GM23248 (cell line): ENCODE data around the gene ODF2. TPM values are rescaled to one million over a fixed set of nuclear protein-coding genes. Genes with fewer than 3 reads are reported as not detected.
A peak's percentile ranks its signal among the peaks of the same experiment; 100 is the strongest.

ENCODE experiments used
- DNase-seq: peaks from one replicate; pipeline ENCODE4 v3.0.0-alpha.2; 2015
- H2AFZ ChIP-seq: fragments of 200-600 bp; sonication (generic); 2 replicates; pipeline ENCODE4 v1.6.1; 2016; ENCODE audit warnings: antibody characterized with exemption
- H3F3A ChIP-seq: fragments of 200-600 bp; sonication (generic); 2 replicates; pipeline ENCODE4 v1.6.1; 2016; ENCODE audit warnings: mild to moderate bottlenecking, antibody characterized with exemption, mixed run types; ENCODE audit not compliant: insufficient read depth
- H3K27ac ChIP-seq: fragments of 200-600 bp; sonication (generic); 2 replicates; pipeline ENCODE4 v1.5.1; 2016; ENCODE audit warnings: mild to moderate bottlenecking
- H3K27me3 ChIP-seq: fragments of 200-600 bp; sonication (generic); replicated peaks from 2 replicates; pipeline ENCODE4 v1.6.1; 2016; ENCODE audit warnings: mild to moderate bottlenecking; ENCODE audit not compliant: insufficient read depth
- H3K36me3 ChIP-seq: fragments of 200-600 bp; sonication (generic); 2 replicates; pipeline ENCODE4 v1.6.1; 2016; ENCODE audit warnings: low read depth, mild to moderate bottlenecking
- H3K4me1 ChIP-seq: fragments of 200-600 bp; sonication (generic); 2 replicates; pipeline ENCODE4 v1.6.1; 2016; ENCODE audit warnings: mild to moderate bottlenecking; ENCODE audit not compliant: insufficient read depth
- H3K4me2 ChIP-seq: fragments of 200-600 bp; sonication (generic); one replicate; pipeline ENCODE4 v1.6.1; 2016; ENCODE audit warnings: mild to moderate bottlenecking; ENCODE audit not compliant: unreplicated experiment
- H3K4me3 ChIP-seq: fragments of 200-600 bp; sonication (generic); 2 replicates; pipeline ENCODE4 v1.5.1; 2016; ENCODE audit warnings: mild to moderate bottlenecking
- H3K79me2 ChIP-seq: fragments of 200-600 bp; sonication (generic); 2 replicates; pipeline ENCODE4 v1.6.1; 2016; ENCODE audit warnings: mild to moderate bottlenecking; ENCODE audit not compliant: insufficient read depth
- H3K9ac ChIP-seq: fragments of 200-600 bp; sonication (generic); 2 replicates; pipeline ENCODE4 v1.6.1; 2016; ENCODE audit warnings: mild to moderate bottlenecking
- H3K9me2 ChIP-seq: fragments of 200-600 bp; sonication (generic); 2 replicates; pipeline ENCODE4 v1.6.1; 2016; ENCODE audit warnings: mixed run types, mild to moderate bottlenecking, moderate library complexity; ENCODE audit not compliant: insufficient read depth
- H3K9me3 ChIP-seq: fragments of 200-600 bp; sonication (generic); one replicate; pipeline ENCODE4 v1.6.1; 2017; ENCODE audit warnings: low read depth
- H4K20me1 ChIP-seq: fragments of 200-600 bp; sonication (generic); 2 replicates; pipeline ENCODE4 v1.6.0; 2016; ENCODE audit not compliant: insufficient read depth
- EZH2 ChIP-seq: fragments of 200-600 bp; sonication (generic); IDR thresholded peaks from 2 replicates; pipeline ENCODE4 v1.6.1; 2018; ENCODE audit warnings: antibody characterized with exemption, mild to moderate bottlenecking; ENCODE audit not compliant: insufficient read depth, poor library complexity, severe bottlenecking
- EZH2phosphoT487 ChIP-seq: fragments of 200-600 bp; sonication (generic); IDR thresholded peaks from 2 replicates; pipeline ENCODE4 v1.6.1; 2018; ENCODE audit warnings: antibody characterized with exemption, moderate library complexity, mild to moderate bottlenecking, low read depth; ENCODE audit not compliant: insufficient read depth
- WGBS, 2 experiments: methylation state at CpG; one replicate each; pipeline ENCODE4 v1.1.6; 2015 to 2017; ENCODE audit warnings: low lambda C conversion rate in 2 of 2, low coverage in 1 of 2; ENCODE audit errors: missing lambda C conversion rate in 2 of 2; 5-methylcytosine and 5-hydroxymethylcytosine counted together
- in situ Hi-C: fragments of 300-500 bp; cut with MboI; formaldehyde crosslinking; loops from 2 replicates; pipeline ENCODE4 v1.15.0; 2020
- polyA plus RNA-seq: library from polyadenylated mRNA; unstranded; fragments of >200 nt; fragmentation: Nextera tagmentation; extraction: Ambion mirVana; gene quantifications from 2 replicates; pipeline ENCODE4 v1.2.1, GENCODE V29; 2016
- total RNA-seq: library from RNA; depleted of rRNA; stranded (reverse); fragments of >200 nt; shearing (Covaris generic); gene quantifications from 2 replicates; pipeline ENCODE4 v1.2.3, GENCODE V29; 2014

ODF2 gene
- total and polyA plus RNA-seq, 2 experiments from 2014 or later = 29.5 to 34.8 TPM

DNA sequence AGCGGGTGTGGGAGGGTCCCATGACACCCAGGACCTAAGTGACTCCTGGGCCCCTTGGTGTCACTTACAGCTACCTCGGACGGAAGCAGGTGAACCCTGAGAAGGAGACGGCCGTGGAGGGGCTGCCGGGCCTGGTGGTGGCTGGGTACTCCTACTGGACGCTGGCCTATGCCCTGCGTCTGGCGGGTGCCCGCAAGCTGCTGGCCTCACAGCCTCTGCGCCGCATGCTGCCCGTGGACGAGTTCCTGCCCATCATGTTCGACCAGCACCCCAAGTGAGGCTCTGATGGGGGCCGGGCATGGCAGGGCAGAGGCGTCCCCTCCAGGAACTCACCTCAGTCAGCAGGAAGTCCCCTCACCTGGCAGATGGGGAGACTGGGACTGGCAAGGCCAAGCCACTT lies 21.5 kb upstream of the ODF2 start:
- H4K20me1 ChIP-seq = no peaks in the 10 kb centered on the region
- TF ChIP-seq EZH2phosphoT487 (no peak), EZH2 (no peak)
- WGBS, 2 experiments = 89 to 95% methylated on average over 16 to 17 of the region's 17 CpGs
- H3K9ac ChIP-seq = no peak overlapping the region
- H3F3A ChIP-seq = peaks cover 5% of the 10 kb centered on the region; the same call in 1 of the 2 replicates
- H3K27ac ChIP-seq = no peak overlapping the region
- no peaks in the 10 kb centered on the region for H3K9me2 ChIP-seq
- H3K79me2 ChIP-seq = no peaks in the 10 kb centered on the region
- no peak overlapping the region for H2AFZ ChIP-seq
- no peak overlapping the region for H3K4me3 ChIP-seq
- H3K27me3 ChIP-seq = no peaks in the 10 kb centered on the region
- H3K4me1 ChIP-seq = no peaks in the 10 kb centered on the region
- H3K9me3 ChIP-seq = no peaks in the 10 kb centered on the region
- no peak for DNase-seq
- in situ Hi-C loops = no loop called here
- peaks cover 11% of the 10 kb centered on the region; the same call in 1 of the 2 replicates for H3K36me3 ChIP-seq
- no peak overlapping the region for H3K4me2 ChIP-seq

GRCh38 chr9:128435611-128436010 lies 20.2 kb upstream of the ODF2 start:
- Histone ChIP-seq H3K4me3 (no peak overlapping the region), H3K27me3 (no peaks in the 10 kb centered on the region), H4K20me1 (no peaks in the 10 kb centered on the region), H3F3A (peaks cover 9% of the 10 kb centered on the region; the same call in 1 of the 2 replicates), H3K27ac (no peak overlapping the region), H3K36me3 (peaks cover 5% of the 10 kb centered on the region; the same call in 1 of the 2 replicates), H3K79me2 (no peaks in the 10 kb centered on the region), H3K9me3 (no peaks in the 10 kb centered on the region), H3K9me2 (no peaks in the 10 kb centered on the region), H3K9ac (no peak overlapping the region), H3K4me1 (no peaks in the 10 kb centered on the region), H3K4me2 (no peak overlapping the region), H2AFZ (no peak overlapping the region)
- 87 to 88% methylated on average over 17 to 18 of the region's 18 CpGs for WGBS, 2 experiments
- TF ChIP-seq EZH2phosphoT487 = no peak
- no peak for TF ChIP-seq EZH2
- no peak for DNase-seq
- in situ Hi-C loops = no loop called here

- in situ Hi-C loops = no loop called here
- no peaks in the 10 kb centered on the region for H3K4me1 ChIP-seq
- no peak for TF ChIP-seq EZH2
- no peak for TF ChIP-seq EZH2phosphoT487
- no peak overlapping the region for H2AFZ ChIP-seq
- H3K9ac ChIP-seq = no peak overlapping the region
- no peaks in the 10 kb centered on the region for H3K9me2 ChIP-seq
- WGBS, 2 experiments = 28 to 30% methylated on average over 12 of the region's 12 CpGs
- no peaks in the 10 kb centered on the region for H4K20me1 ChIP-seq
- no peak overlapping the region for H3K4me3 ChIP-seq
- peaks cover 5% of the 10 kb centered on the region; the same call in 1 of the 2 replicates for H3K36me3 ChIP-seq
- peaks cover 9% of the 10 kb centered on the region; the same call in 1 of the 2 replicates for H3F3A ChIP-seq
- H3K79me2 ChIP-seq = no peaks in the 10 kb centered on the region
- no peaks in the 10 kb centered on the region for H3K27me3 ChIP-seq
- no peak overlapping the region for H3K4me2 ChIP-seq
- DNase-seq = peak; percentile 79
- H3K9me3 ChIP-seq = no peaks in the 10 kb centered on the region
- H3K27ac ChIP-seq = no peak overlapping the region
These were observed 17.3 kb upstream of the ODF2 start for GRCh38 chr9:128438343-128439109.

- TF ChIP-seq EZH2phosphoT487 (no peak), EZH2 (no peak)
- H3K4me3 ChIP-seq = no peak overlapping the region
- H3K9me3 ChIP-seq = no peaks in the 10 kb centered on the region
- no peaks in the 10 kb centered on the region for H3K4me1 ChIP-seq
- no peaks in the 10 kb centered on the region for H3K9me2 ChIP-seq
- no peak overlapping the region for H3K9ac ChIP-seq
- in situ Hi-C loops = no loop called here
- peaks cover 9% of the 10 kb centered on the region; the same call in 1 of the 2 replicates for H3F3A ChIP-seq
- WGBS, 2 experiments = 74 to 83% methylated on average over 7 of the region's 7 CpGs
- no peak overlapping the region for H3K4me2 ChIP-seq
- no peak overlapping the region for H2AFZ ChIP-seq
- no peak for DNase-seq
- no peaks in the 10 kb centered on the region for H3K79me2 ChIP-seq
- H3K36me3 ChIP-seq = peaks cover 5% of the 10 kb centered on the region; the same call in 1 of the 2 replicates
- no peak overlapping the region for H3K27ac ChIP-seq
- no peaks in the 10 kb centered on the region for H3K27me3 ChIP-seq
- H4K20me1 ChIP-seq = no peaks in the 10 kb centered on the region
These were observed 16.5 kb upstream of the ODF2 start for GRCh38 chr9:128439273-128439672.
